HEK293 (cell line): Measurements from ENCODE around the gene SERINC5.

Experiments
- CTCF ChIA-PET: fragments of 350-600 bp; formaldehyde crosslinking; extraction: SDS; loops from one replicate; lab custom pipeline; 2021; ENCODE audit warnings: antibody characterized with exemption; lab: Yijun Ruan, JAX
- POLR2A ChIA-PET: fragments of 300-600 bp; formaldehyde crosslinking; extraction: SDS; loops from one replicate; lab custom pipeline; 2020; ENCODE audit warnings: antibody characterized with exemption, inconsistent platforms; lab: Yijun Ruan, JAX
- H3K27ac ChIP-seq: fragments of 200-500 bp; sonication (Bioruptor generic); 2 replicates; pipeline ENCODE4 v1.5.1; 2014; ENCODE audit warnings: low read depth, low read length, control low read depth, inconsistent platforms; ENCODE audit errors: extremely low read depth
- H3K36me3 ChIP-seq, 2 experiments: fragments of 200-500 bp in 1 of 2; sonication (Bioruptor generic) in 1 of 2; 1 replicate in 1 of 2; 2 replicates in 1 of 2; pipeline ENCODE4 v1.5.1; 2014 to 2017; ENCODE audit warnings: inconsistent platforms in 2 of 2, low read length in 2 of 2; ENCODE audit not compliant: control insufficient read depth in 2 of 2, insufficient read depth in 1 of 2
- H3K4me1 ChIP-seq: fragments of 200-500 bp; sonication (Bioruptor generic); 2 replicates; pipeline ENCODE4 v1.5.1; 2014; ENCODE audit warnings: mild to moderate bottlenecking, low read length, inconsistent platforms; ENCODE audit not compliant: control insufficient read depth, insufficient read depth
- H3K4me3 ChIP-seq: 2 replicates; pipeline ENCODE4 v1.5.1; 2011; ENCODE audit warnings: low read depth, mild to moderate bottlenecking, control low read depth, low read length, moderate library complexity
- H3K9me3 ChIP-seq: fragments of 200-500 bp; sonication (Bioruptor generic); 2 replicates; pipeline ENCODE4 v1.5.1; 2014; ENCODE audit warnings: low read depth, low read length, inconsistent platforms; ENCODE audit not compliant: control insufficient read depth, insufficient read depth
- GLI4 ChIP-seq: fragments of 450-650 bp; formaldehyde crosslinking; IDR thresholded peaks from 2 replicates; pipeline ENCODE4 v1.5.1; 2016; ENCODE audit warnings: missing biosample characterization, missing genetic modification characterization
- GLIS2 ChIP-seq: fragments of 450-650 bp; formaldehyde crosslinking; IDR thresholded peaks from 2 replicates; pipeline ENCODE4 v1.5.1; 2016; ENCODE audit warnings: missing biosample characterization, missing genetic modification characterization
- KLF10 ChIP-seq: fragments of 450-650 bp; IDR thresholded peaks from 2 replicates; pipeline ENCODE4 v1.5.1; 2018; ENCODE audit warnings: missing biosample characterization, mild to moderate bottlenecking, missing genetic modification characterization
- KLF16 ChIP-seq: fragments of 450-650 bp; formaldehyde crosslinking; IDR thresholded peaks from 2 replicates; pipeline ENCODE4 v1.5.1; 2017; ENCODE audit warnings: missing biosample characterization, missing genetic modification characterization
- MEIS1 ChIP-seq: sonication (generic); formaldehyde crosslinking; IDR thresholded peaks from 2 replicates; pipeline ENCODE4 v1.8.1; 2022; ENCODE audit warnings: missing genetic modification reagents, mild to moderate bottlenecking, borderline replicate concordance
- ZBTB20 ChIP-seq: fragments of 450-650 bp; formaldehyde crosslinking; IDR thresholded peaks from 2 replicates; pipeline ENCODE4 v1.5.1; 2016; ENCODE audit warnings: missing biosample characterization, missing genetic modification characterization
- ZNF324 ChIP-seq: fragments of 450-650 bp; formaldehyde crosslinking; IDR thresholded peaks from 2 replicates; pipeline ENCODE4 v1.5.1; 2016; ENCODE audit warnings: missing biosample characterization, missing genetic modification characterization
- ZNF350 ChIP-seq: fragments of 450-650 bp; formaldehyde crosslinking; IDR thresholded peaks from 2 replicates; pipeline ENCODE4 v1.5.0; 2017; ENCODE audit warnings: missing biosample characterization, mild to moderate bottlenecking, missing genetic modification characterization
- ZNF37A ChIP-seq: fragments of 450-650 bp; IDR thresholded peaks from 2 replicates; pipeline ENCODE4 v1.5.1; 2018; ENCODE audit warnings: missing biosample characterization, missing genetic modification characterization
- ZNF48 ChIP-seq: fragments of 450-650 bp; formaldehyde crosslinking; IDR thresholded peaks from 2 replicates; pipeline ENCODE4 v1.5.1; 2016; ENCODE audit warnings: missing biosample characterization, missing genetic modification characterization
- ZNF596 ChIP-seq: fragments of 450-650 bp; IDR thresholded peaks from 2 replicates; pipeline ENCODE4 v1.5.0; 2018; ENCODE audit warnings: missing biosample characterization, mild to moderate bottlenecking, missing genetic modification characterization, moderate library complexity
- ZNF629 ChIP-seq: fragments of 450-650 bp; formaldehyde crosslinking; IDR thresholded peaks from 2 replicates; pipeline ENCODE4 v1.5.1; 2017; ENCODE audit warnings: missing biosample characterization, missing genetic modification characterization
- ZNF654 ChIP-seq: fragments of 450-650 bp; formaldehyde crosslinking; IDR thresholded peaks from 2 replicates; pipeline ENCODE4 v1.5.1; 2016; ENCODE audit warnings: low read depth, missing biosample characterization, missing genetic modification characterization
- ZNF677 ChIP-seq: fragments of 450-650 bp; IDR thresholded peaks from 2 replicates; pipeline ENCODE4 v1.5.0; 2018; ENCODE audit warnings: missing biosample characterization, mild to moderate bottlenecking, missing genetic modification characterization, moderate library complexity
- TF ChIP-seq, protein P1 (sequence below): fragments of 450-650 bp; formaldehyde crosslinking; IDR thresholded peaks from 2 replicates; pipeline ENCODE4 v1.5.1; 2016; ENCODE audit warnings: missing biosample characterization, missing genetic modification characterization, low read depth
- TF ChIP-seq, protein P2 (sequence below): fragments of 450-650 bp; formaldehyde crosslinking; optimal IDR thresholded peaks from 2 replicates; pipeline ENCODE3; 2016; ENCODE audit warnings: missing biosample characterization, mild to moderate bottlenecking, missing genetic modification characterization
- TF ChIP-seq, protein P3 (sequence below): fragments of 450-650 bp; formaldehyde crosslinking; IDR thresholded peaks from 2 replicates; pipeline ENCODE4 v1.5.1; 2016; ENCODE audit warnings: missing biosample characterization, missing genetic modification characterization
- TF ChIP-seq, protein P4 (sequence below): fragments of 450-650 bp; formaldehyde crosslinking; IDR thresholded peaks from 2 replicates; pipeline ENCODE4 v1.5.1; 2016; ENCODE audit warnings: missing biosample characterization, missing genetic modification characterization, low read depth
- TF ChIP-seq, protein P5 (sequence below): fragments of 450-650 bp; formaldehyde crosslinking; IDR thresholded peaks from 2 replicates; pipeline ENCODE4 v1.5.1; 2016; ENCODE audit warnings: missing biosample characterization, missing genetic modification characterization
- TF ChIP-seq, protein P6 (sequence below): fragments of 450-650 bp; formaldehyde crosslinking; IDR thresholded peaks from 2 replicates; pipeline ENCODE4 v1.5.1; 2016; ENCODE audit warnings: missing biosample characterization, missing genetic modification characterization
- TF ChIP-seq, protein P7 (sequence below): fragments of 450-650 bp; formaldehyde crosslinking; IDR thresholded peaks from 2 replicates; pipeline ENCODE4 v1.5.1; 2016; ENCODE audit warnings: missing biosample characterization, missing genetic modification characterization

SERINC5 gene

DNA sequence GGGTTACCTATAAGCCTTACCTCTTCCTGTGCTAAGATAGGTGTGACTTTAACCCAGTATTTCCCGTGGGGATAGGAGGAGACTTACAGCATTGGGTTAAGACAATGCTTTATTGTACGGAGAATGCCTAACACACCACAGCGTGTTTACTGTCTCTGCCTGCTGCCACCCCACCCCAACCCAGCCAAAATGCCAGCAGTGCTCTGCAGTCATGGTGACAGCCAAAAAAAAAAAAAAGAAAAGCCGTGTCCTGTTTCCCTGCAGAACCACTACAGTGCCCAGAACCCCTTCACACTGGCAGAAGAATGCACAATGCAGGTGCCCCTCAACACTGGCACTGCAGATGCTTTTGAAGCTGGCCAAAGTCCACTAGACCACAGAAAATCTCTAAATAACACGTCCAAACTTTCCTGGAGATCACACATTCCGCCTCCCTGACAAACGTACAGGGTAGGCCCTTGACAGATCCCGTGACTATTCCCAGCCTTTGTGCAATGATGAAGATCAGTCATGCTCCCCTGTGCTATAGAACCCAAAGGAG lies 102.2 kb downstream of the SERINC5 start:
- ChIA-PET CTCF (no interaction called here), POLR2A (no interaction called here)
- Histone ChIP-seq H3K36me3 (no peaks in the 10 kb centered on the region), H3K4me1 (no peaks in the 10 kb centered on the region), H3K27ac (no peak overlapping the region), H3K4me3 (no peak overlapping the region), H3K9me3 (no peaks in the 10 kb centered on the region)
- TF ChIP-seq ZNF596, result no peak
- TF ChIP-seq KLF10 (tag by site-specific recombination), result no peak
- no peak for TF ChIP-seq ZBTB20
- TF ChIP-seq, protein P1, sequence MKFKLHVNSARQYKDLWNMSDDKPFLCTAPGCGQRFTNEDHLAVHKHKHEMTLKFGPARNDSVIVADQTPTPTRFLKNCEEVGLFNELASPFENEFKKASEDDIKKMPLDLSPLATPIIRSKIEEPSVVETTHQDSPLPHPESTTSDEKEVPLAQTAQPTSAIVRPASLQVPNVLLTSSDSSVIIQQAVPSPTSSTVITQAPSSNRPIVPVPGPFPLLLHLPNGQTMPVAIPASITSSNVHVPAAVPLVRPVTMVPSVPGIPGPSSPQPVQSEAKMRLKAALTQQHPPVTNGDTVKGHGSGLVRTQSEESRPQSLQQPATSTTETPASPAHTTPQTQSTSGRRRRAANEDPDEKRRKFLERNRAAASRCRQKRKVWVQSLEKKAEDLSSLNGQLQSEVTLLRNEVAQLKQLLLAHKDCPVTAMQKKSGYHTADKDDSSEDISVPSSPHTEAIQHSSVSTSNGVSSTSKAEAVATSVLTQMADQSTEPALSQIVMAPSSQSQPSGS (tag by site-specific recombination), result no peak
- TF ChIP-seq ZNF654 (tag by site-specific recombination), result no peak
- TF ChIP-seq ZNF324 (tag by site-specific recombination), result no peak
- TF ChIP-seq, protein P2, sequence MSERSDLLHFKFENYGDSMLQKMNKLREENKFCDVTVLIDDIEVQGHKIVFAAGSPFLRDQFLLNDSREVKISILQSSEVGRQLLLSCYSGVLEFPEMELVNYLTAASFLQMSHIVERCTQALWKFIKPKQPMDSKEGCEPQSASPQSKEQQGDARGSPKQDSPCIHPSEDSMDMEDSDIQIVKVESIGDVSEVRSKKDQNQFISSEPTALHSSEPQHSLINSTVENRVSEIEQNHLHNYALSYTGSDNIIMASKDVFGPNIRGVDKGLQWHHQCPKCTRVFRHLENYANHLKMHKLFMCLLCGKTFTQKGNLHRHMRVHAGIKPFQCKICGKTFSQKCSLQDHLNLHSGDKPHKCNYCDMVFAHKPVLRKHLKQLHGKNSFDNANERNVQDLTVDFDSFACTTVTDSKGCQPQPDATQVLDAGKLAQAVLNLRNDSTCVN (tag by site-specific recombination), result no peak
- TF ChIP-seq, protein P3, sequence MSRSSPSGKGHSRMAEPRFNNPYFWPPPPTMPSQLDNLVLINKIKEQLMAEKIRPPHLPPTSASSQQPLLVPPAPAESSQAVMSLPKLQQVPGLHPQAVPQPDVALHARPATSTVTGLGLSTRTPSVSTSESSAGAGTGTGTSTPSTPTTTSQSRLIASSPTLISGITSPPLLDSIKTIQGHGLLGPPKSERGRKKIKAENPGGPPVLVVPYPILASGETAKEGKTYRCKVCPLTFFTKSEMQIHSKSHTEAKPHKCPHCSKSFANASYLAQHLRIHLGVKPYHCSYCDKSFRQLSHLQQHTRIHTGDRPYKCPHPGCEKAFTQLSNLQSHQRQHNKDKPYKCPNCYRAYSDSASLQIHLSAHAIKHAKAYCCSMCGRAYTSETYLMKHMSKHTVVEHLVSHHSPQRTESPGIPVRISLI (tag by site-specific recombination), result no peak

DNA sequence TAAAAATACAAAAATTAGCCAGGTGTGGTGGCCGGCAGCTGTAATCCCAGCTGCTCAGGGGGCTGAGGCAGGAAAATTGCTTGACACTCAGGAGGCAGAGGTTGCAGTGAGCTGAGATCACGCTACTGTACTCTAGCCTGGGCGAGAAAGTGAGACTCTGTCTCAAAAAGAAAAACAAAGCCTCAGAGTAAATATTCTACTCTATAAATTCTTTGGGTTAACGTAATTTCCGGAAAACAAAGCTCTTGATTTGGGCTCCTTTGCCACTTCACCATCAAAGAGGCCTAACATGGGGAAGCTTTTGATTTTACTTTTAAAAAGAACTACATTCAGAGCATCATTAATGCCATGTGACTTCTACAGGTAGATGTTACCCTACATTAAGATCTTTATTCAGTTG lies 103.1 kb downstream of the SERINC5 start:
- H3K9me3 ChIP-seq, result no peaks in the 10 kb centered on the region
- POLR2A ChIA-PET, result no interaction called here
- CTCF ChIA-PET, result interaction anchor here (0.6 kb wide), 1 partner anchor 559 kb away, joined by 3 read pairs; no protein-coding TSS in a partner anchor
- H3K4me1 ChIP-seq, result no peaks in the 10 kb centered on the region
- no peak overlapping the region for H3K4me3 ChIP-seq
- no peak overlapping the region for H3K27ac ChIP-seq
- no peaks in the 10 kb centered on the region for H3K36me3 ChIP-seq
- no peak for TF ChIP-seq KLF16 (tag by site-specific recombination)
- TF ChIP-seq, protein P4, sequence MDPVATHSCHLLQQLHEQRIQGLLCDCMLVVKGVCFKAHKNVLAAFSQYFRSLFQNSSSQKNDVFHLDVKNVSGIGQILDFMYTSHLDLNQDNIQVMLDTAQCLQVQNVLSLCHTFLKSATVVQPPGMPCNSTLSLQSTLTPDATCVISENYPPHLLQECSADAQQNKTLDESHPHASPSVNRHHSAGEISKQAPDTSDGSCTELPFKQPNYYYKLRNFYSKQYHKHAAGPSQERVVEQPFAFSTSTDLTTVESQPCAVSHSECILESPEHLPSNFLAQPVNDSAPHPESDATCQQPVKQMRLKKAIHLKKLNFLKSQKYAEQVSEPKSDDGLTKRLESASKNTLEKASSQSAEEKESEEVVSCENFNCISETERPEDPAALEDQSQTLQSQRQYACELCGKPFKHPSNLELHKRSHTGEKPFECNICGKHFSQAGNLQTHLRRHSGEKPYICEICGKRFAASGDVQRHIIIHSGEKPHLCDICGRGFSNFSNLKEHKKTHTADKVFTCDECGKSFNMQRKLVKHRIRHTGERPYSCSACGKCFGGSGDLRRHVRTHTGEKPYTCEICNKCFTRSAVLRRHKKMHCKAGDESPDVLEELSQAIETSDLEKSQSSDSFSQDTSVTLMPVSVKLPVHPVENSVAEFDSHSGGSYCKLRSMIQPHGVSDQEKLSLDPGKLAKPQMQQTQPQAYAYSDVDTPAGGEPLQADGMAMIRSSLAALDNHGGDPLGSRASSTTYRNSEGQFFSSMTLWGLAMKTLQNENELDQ (tag by site-specific recombination), result no peak
- TF ChIP-seq, protein P5, sequence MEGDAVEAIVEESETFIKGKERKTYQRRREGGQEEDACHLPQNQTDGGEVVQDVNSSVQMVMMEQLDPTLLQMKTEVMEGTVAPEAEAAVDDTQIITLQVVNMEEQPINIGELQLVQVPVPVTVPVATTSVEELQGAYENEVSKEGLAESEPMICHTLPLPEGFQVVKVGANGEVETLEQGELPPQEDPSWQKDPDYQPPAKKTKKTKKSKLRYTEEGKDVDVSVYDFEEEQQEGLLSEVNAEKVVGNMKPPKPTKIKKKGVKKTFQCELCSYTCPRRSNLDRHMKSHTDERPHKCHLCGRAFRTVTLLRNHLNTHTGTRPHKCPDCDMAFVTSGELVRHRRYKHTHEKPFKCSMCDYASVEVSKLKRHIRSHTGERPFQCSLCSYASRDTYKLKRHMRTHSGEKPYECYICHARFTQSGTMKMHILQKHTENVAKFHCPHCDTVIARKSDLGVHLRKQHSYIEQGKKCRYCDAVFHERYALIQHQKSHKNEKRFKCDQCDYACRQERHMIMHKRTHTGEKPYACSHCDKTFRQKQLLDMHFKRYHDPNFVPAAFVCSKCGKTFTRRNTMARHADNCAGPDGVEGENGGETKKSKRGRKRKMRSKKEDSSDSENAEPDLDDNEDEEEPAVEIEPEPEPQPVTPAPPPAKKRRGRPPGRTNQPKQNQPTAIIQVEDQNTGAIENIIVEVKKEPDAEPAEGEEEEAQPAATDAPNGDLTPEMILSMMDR (tag by site-specific recombination), result no peak
- TF ChIP-seq ZNF677, result no peak
- TF ChIP-seq ZNF48, result no peak
- no peak for TF ChIP-seq GLI4 (tag by site-specific recombination)
- TF ChIP-seq ZNF629 (tag by site-specific recombination), result no peak
- TF ChIP-seq ZNF37A, result no peak
- TF ChIP-seq GLIS2 (tag by site-specific recombination), result no peak
- TF ChIP-seq, protein P6, sequence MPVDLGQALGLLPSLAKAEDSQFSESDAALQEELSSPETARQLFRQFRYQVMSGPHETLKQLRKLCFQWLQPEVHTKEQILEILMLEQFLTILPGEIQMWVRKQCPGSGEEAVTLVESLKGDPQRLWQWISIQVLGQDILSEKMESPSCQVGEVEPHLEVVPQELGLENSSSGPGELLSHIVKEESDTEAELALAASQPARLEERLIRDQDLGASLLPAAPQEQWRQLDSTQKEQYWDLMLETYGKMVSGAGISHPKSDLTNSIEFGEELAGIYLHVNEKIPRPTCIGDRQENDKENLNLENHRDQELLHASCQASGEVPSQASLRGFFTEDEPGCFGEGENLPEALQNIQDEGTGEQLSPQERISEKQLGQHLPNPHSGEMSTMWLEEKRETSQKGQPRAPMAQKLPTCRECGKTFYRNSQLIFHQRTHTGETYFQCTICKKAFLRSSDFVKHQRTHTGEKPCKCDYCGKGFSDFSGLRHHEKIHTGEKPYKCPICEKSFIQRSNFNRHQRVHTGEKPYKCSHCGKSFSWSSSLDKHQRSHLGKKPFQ, result no peak
- TF ChIP-seq, protein P7, sequence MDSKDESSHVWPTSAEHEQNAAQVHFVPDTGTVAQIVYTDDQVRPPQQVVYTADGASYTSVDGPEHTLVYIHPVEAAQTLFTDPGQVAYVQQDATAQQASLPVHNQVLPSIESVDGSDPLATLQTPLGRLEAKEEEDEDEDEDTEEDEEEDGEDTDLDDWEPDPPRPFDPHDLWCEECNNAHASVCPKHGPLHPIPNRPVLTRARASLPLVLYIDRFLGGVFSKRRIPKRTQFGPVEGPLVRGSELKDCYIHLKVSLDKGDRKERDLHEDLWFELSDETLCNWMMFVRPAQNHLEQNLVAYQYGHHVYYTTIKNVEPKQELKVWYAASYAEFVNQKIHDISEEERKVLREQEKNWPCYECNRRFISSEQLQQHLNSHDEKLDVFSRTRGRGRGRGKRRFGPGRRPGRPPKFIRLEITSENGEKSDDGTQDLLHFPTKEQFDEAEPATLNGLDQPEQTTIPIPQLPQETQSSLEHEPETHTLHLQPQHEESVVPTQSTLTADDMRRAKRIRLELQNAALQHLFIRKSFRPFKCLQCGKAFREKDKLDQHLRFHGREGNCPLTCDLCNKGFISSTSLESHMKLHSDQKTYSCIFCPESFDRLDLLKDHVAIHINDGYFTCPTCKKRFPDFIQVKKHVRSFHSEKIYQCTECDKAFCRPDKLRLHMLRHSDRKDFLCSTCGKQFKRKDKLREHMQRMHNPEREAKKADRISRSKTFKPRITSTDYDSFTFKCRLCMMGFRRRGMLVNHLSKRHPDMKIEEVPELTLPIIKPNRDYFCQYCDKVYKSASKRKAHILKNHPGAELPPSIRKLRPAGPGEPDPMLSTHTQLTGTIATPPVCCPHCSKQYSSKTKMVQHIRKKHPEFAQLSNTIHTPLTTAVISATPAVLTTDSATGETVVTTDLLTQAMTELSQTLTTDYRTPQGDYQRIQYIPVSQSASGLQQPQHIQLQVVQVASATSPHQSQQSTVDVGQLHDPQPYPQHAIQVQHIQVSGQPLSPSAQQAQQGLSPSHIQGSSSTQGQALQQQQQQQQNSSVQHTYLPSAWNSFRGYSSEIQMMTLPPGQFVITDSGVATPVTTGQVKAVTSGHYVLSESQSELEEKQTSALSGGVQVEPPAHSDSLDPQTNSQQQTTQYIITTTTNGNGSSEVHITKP (tag by site-specific recombination), result no peak
- TF ChIP-seq ZNF350 (tag by site-specific recombination), result no peak
- no peak for TF ChIP-seq MEIS1 (CRISPR knock-in tag)
